ENCODE results near the gene CTNNA3. TPM values are rescaled to one million over a fixed set of nuclear protein-coding genes. Genes with fewer than 3 reads are reported as not detected.

The CTNNA3 gene
- total and polyA plus RNA-seq, 4 experiments from 2014 or later = not detected

- H3K9me3 Mint-ChIP-seq = peaks cover 2 to 20% (median 9%) of the 10 kb centered on the region in 8 donors
- no peak overlapping the region for H3K27ac Mint-ChIP-seq
- no peak overlapping the region for H3K4me3 Mint-ChIP-seq
- Histone ChIP-seq H3K27me3 (ENCODE audit: insufficient read depth, low read length) (no peaks in the 10 kb centered on the region), H3K36me3 (ENCODE audit: insufficient read depth, low read length) (no peaks in the 10 kb centered on the region), H3K4me1 (ENCODE audit: insufficient read depth, low read length) (no peaks in the 10 kb centered on the region), H3K4me3 (ENCODE audit: low read length in 2 of 2) (no peak overlapping the region), H3K9me3 (ENCODE audit: control insufficient read depth in 1 of 2, low read length in 2 of 2) (peaks cover 0 to 3% of the 10 kb centered on the region in 2 donors), H3K27ac (ENCODE audit: low read depth, low read length) (no peak overlapping the region)
- DNase-seq = no peak
- H3K27me3 Mint-ChIP-seq = no peaks in the 10 kb centered on the region
- H3K36me3 Mint-ChIP-seq = no peaks in the 10 kb centered on the region
- H3K4me1 Mint-ChIP-seq = no peaks in the 10 kb centered on the region
- POLR2A ChIA-PET (ENCODE audit: partially characterized antibody) = no interaction called here
- CTCF ChIA-PET (ENCODE audit: partially characterized antibody) = no interaction called here
- intact Hi-C loops (cut with micrococcal nuclease) = no loop called here
Observed at GRCh38 chr10:66041771-66042170, 1654.2 kb downstream of the CTNNA3 start.

- Histone ChIP-seq H3K4me3 (ENCODE audit: low read length in 2 of 2) (no peak overlapping the region), H3K36me3 (ENCODE audit: insufficient read depth, low read length) (no peaks in the 10 kb centered on the region), H3K4me1 (ENCODE audit: insufficient read depth, low read length) (no peaks in the 10 kb centered on the region), H3K9me3 (ENCODE audit: control insufficient read depth in 1 of 2, low read length in 2 of 2) (no peaks in the 10 kb centered on the region), H3K27me3 (ENCODE audit: insufficient read depth, low read length) (no peaks in the 10 kb centered on the region), H3K27ac (ENCODE audit: low read depth, low read length) (no peak overlapping the region)
- Mint-ChIP-seq H3K4me3 (no peak overlapping the region), H3K9me3 (peaks cover 0 to 13% (median 5%) of the 10 kb centered on the region in 8 donors), H3K4me1 (no peaks in the 10 kb centered on the region), H3K36me3 (no peaks in the 10 kb centered on the region), H3K27me3 (no peaks in the 10 kb centered on the region), H3K27ac (no peak overlapping the region)
- ChIA-PET CTCF (ENCODE audit: partially characterized antibody) (no interaction called here), POLR2A (ENCODE audit: partially characterized antibody) (no interaction called here)
- DNase-seq = no peak
- intact Hi-C loops (cut with micrococcal nuclease) = no loop called here
Observed at GRCh38 chr10:66038623-66039022, 1657.4 kb downstream of the CTNNA3 start.

- H3K4me1 ChIP-seq (ENCODE audit: insufficient read depth, low read length) = no peaks in the 10 kb centered on the region
- POLR2A ChIA-PET (ENCODE audit: partially characterized antibody) = no interaction called here
- Mint-ChIP-seq H3K4me1 (no peaks in the 10 kb centered on the region), H3K4me3 (no peak overlapping the region), H3K36me3 (no peaks in the 10 kb centered on the region), H3K9me3 (peaks cover 0 to 13% (median 5%) of the 10 kb centered on the region in 8 donors), H3K27me3 (no peaks in the 10 kb centered on the region), H3K27ac (no peak overlapping the region)
- H3K36me3 ChIP-seq (ENCODE audit: insufficient read depth, low read length) = no peaks in the 10 kb centered on the region
- H3K9me3 ChIP-seq (ENCODE audit: control insufficient read depth in 1 of 2, low read length in 2 of 2) = no peaks in the 10 kb centered on the region
- CTCF ChIA-PET (ENCODE audit: partially characterized antibody) = no interaction called here
- H3K4me3 ChIP-seq (ENCODE audit: low read length in 2 of 2) = no peak overlapping the region
- no peaks in the 10 kb centered on the region for H3K27me3 ChIP-seq (ENCODE audit: insufficient read depth, low read length)
- H3K27ac ChIP-seq (ENCODE audit: low read depth, low read length) = no peak overlapping the region
- DNase-seq = no peak
- intact Hi-C loops (cut with micrococcal nuclease) = no loop called here
Observed at GRCh38 chr10:66026321-66026720, 1669.7 kb downstream of the CTNNA3 start.

- POLR2A ChIA-PET (ENCODE audit: partially characterized antibody) = no interaction called here
- intact Hi-C loops (cut with micrococcal nuclease) = no loop called here
- no peak overlapping the region for H3K27ac Mint-ChIP-seq
- H3K27me3 Mint-ChIP-seq = no peaks in the 10 kb centered on the region
- Histone ChIP-seq H3K9me3 (ENCODE audit: control insufficient read depth in 1 of 2, low read length in 2 of 2) (no peaks in the 10 kb centered on the region), H3K27ac (ENCODE audit: low read depth, low read length) (no peak overlapping the region), H3K27me3 (ENCODE audit: insufficient read depth, low read length) (no peaks in the 10 kb centered on the region), H3K36me3 (ENCODE audit: insufficient read depth, low read length) (no peaks in the 10 kb centered on the region), H3K4me1 (ENCODE audit: insufficient read depth, low read length) (no peaks in the 10 kb centered on the region), H3K4me3 (ENCODE audit: low read length in 2 of 2) (no peak overlapping the region)
- H3K4me3 Mint-ChIP-seq = no peak overlapping the region
- no peaks in the 10 kb centered on the region for H3K4me1 Mint-ChIP-seq
- DNase-seq = no peak
- H3K9me3 Mint-ChIP-seq = peaks cover 0 to 17% (median 6%) of the 10 kb centered on the region in 8 donors
- CTCF ChIA-PET (ENCODE audit: partially characterized antibody) = no interaction called here
- H3K36me3 Mint-ChIP-seq = no peaks in the 10 kb centered on the region
Observed at GRCh38 chr10:66025186-66025585, 1670.8 kb downstream of the CTNNA3 start.

GRCh38 chr10:66021423-66021822 lies 1674.6 kb downstream of the CTNNA3 start:
- Mint-ChIP-seq H3K9me3 (peaks cover 0 to 11% (median 5%) of the 10 kb centered on the region in 8 donors), H3K4me3 (no peak overlapping the region), H3K4me1 (no peaks in the 10 kb centered on the region), H3K27me3 (no peaks in the 10 kb centered on the region), H3K27ac (no peak overlapping the region), H3K36me3 (no peaks in the 10 kb centered on the region)
- POLR2A ChIA-PET (ENCODE audit: partially characterized antibody) = no interaction called here
- no peak for DNase-seq
- H3K27me3 ChIP-seq (ENCODE audit: insufficient read depth, low read length) = no peaks in the 10 kb centered on the region
- no peak overlapping the region for H3K4me3 ChIP-seq (ENCODE audit: low read length in 2 of 2)
- no peaks in the 10 kb centered on the region for H3K36me3 ChIP-seq (ENCODE audit: insufficient read depth, low read length)
- H3K4me1 ChIP-seq (ENCODE audit: insufficient read depth, low read length) = no peaks in the 10 kb centered on the region
- CTCF ChIA-PET (ENCODE audit: partially characterized antibody) = no interaction called here
- H3K9me3 ChIP-seq (ENCODE audit: control insufficient read depth in 1 of 2, low read length in 2 of 2) = no peaks in the 10 kb centered on the region
- intact Hi-C loops (cut with micrococcal nuclease) = no loop called here
- no peak overlapping the region for H3K27ac ChIP-seq (ENCODE audit: low read depth, low read length)

GRCh38 chr10:66008221-66008620 lies 1687.8 kb downstream of the CTNNA3 start:
- CTCF ChIA-PET (ENCODE audit: partially characterized antibody) = no interaction called here
- H3K9me3 ChIP-seq (ENCODE audit: control insufficient read depth in 1 of 2, low read length in 2 of 2) = no peaks in the 10 kb centered on the region
- POLR2A ChIA-PET (ENCODE audit: partially characterized antibody) = no interaction called here
- H3K27me3 ChIP-seq (ENCODE audit: insufficient read depth, low read length) = no peaks in the 10 kb centered on the region
- Mint-ChIP-seq H3K27me3 (no peaks in the 10 kb centered on the region), H3K4me1 (no peaks in the 10 kb centered on the region), H3K27ac (no peak overlapping the region), H3K4me3 (no peak overlapping the region), H3K36me3 (no peaks in the 10 kb centered on the region), H3K9me3 (peaks cover 0 to 9% (median 3%) of the 10 kb centered on the region in 8 donors)
- no peaks in the 10 kb centered on the region for H3K4me1 ChIP-seq (ENCODE audit: insufficient read depth, low read length)
- H3K4me3 ChIP-seq (ENCODE audit: low read length in 2 of 2) = no peak overlapping the region
- no peak for DNase-seq
- no peaks in the 10 kb centered on the region for H3K36me3 ChIP-seq (ENCODE audit: insufficient read depth, low read length)
- intact Hi-C loops (cut with micrococcal nuclease) = no loop called here
- no peak overlapping the region for H3K27ac ChIP-seq (ENCODE audit: low read depth, low read length)

- Histone ChIP-seq H3K9me3 (ENCODE audit: control insufficient read depth in 1 of 2, low read length in 2 of 2) (no peaks in the 10 kb centered on the region), H3K27me3 (ENCODE audit: insufficient read depth, low read length) (no peaks in the 10 kb centered on the region), H3K36me3 (ENCODE audit: insufficient read depth, low read length) (no peaks in the 10 kb centered on the region), H3K4me3 (ENCODE audit: low read length in 2 of 2) (no peak overlapping the region), H3K27ac (ENCODE audit: low read depth, low read length) (no peak overlapping the region), H3K4me1 (ENCODE audit: insufficient read depth, low read length) (no peaks in the 10 kb centered on the region)
- CTCF ChIA-PET (ENCODE audit: partially characterized antibody) = no interaction called here
- H3K9me3 Mint-ChIP-seq = peaks cover 0 to 9% (median 3%) of the 10 kb centered on the region in 8 donors
- intact Hi-C loops (cut with micrococcal nuclease) = no loop called here
- H3K27ac Mint-ChIP-seq = no peak overlapping the region
- no peak overlapping the region for H3K4me3 Mint-ChIP-seq
- H3K27me3 Mint-ChIP-seq = no peaks in the 10 kb centered on the region
- POLR2A ChIA-PET (ENCODE audit: partially characterized antibody) = no interaction called here
- H3K36me3 Mint-ChIP-seq = no peaks in the 10 kb centered on the region
- no peak for DNase-seq
- H3K4me1 Mint-ChIP-seq = no peaks in the 10 kb centered on the region
Observed at GRCh38 chr10:66006411-66006810, 1689.6 kb downstream of the CTNNA3 start.

- no peak overlapping the region for H3K27ac ChIP-seq (ENCODE audit: low read depth, low read length)
- Mint-ChIP-seq H3K9me3 (peaks cover 5 to 24% (median 14%) of the 10 kb centered on the region in 8 donors), H3K27ac (no peak overlapping the region), H3K36me3 (no peaks in the 10 kb centered on the region), H3K4me3 (no peak overlapping the region), H3K4me1 (no peaks in the 10 kb centered on the region), H3K27me3 (no peaks in the 10 kb centered on the region)
- no peaks in the 10 kb centered on the region for H3K4me1 ChIP-seq (ENCODE audit: insufficient read depth, low read length)
- H3K9me3 ChIP-seq (ENCODE audit: control insufficient read depth in 1 of 2, low read length in 2 of 2) = no peaks in the 10 kb centered on the region
- ChIA-PET CTCF (ENCODE audit: partially characterized antibody) (no interaction called here), POLR2A (ENCODE audit: partially characterized antibody) (no interaction called here)
- no peak overlapping the region for H3K4me3 ChIP-seq (ENCODE audit: low read length in 2 of 2)
- H3K27me3 ChIP-seq (ENCODE audit: insufficient read depth, low read length) = no peaks in the 10 kb centered on the region
- no peak for DNase-seq
- no peaks in the 10 kb centered on the region for H3K36me3 ChIP-seq (ENCODE audit: insufficient read depth, low read length)
- intact Hi-C loops (cut with micrococcal nuclease) = no loop called here
Observed at GRCh38 chr10:65993451-65993850, 1702.5 kb downstream of the CTNNA3 start.
